ENCODE data around the gene MED20.

DNA sequence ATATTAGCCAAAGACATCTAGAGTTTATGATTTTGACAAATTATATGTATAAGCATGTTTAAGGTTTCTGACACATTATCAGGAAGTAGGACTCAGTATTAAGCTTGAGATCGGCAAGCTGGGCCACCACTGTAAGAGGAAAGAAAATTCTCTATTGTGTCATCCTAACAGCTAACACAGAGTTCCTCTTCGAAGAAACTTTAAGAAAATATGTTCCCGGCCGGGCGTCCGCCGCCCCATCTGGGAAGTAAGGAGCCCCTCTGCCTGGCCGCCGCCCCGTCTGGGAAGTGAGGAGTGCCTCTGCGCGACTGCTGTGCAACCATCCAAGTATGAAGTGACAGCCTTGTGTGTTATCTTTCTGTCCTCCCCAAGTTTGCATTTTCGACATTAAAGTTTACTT is 48.8 kb downstream of the MED20 start:
- TF ChIP-seq, protein P1, sequence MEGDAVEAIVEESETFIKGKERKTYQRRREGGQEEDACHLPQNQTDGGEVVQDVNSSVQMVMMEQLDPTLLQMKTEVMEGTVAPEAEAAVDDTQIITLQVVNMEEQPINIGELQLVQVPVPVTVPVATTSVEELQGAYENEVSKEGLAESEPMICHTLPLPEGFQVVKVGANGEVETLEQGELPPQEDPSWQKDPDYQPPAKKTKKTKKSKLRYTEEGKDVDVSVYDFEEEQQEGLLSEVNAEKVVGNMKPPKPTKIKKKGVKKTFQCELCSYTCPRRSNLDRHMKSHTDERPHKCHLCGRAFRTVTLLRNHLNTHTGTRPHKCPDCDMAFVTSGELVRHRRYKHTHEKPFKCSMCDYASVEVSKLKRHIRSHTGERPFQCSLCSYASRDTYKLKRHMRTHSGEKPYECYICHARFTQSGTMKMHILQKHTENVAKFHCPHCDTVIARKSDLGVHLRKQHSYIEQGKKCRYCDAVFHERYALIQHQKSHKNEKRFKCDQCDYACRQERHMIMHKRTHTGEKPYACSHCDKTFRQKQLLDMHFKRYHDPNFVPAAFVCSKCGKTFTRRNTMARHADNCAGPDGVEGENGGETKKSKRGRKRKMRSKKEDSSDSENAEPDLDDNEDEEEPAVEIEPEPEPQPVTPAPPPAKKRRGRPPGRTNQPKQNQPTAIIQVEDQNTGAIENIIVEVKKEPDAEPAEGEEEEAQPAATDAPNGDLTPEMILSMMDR (conservative IDR thresholded peaks at IDR 0.05; ENCODE audit: low read depth, low read length) = no peak
- no peak for TF ChIP-seq EZH2 (IDR thresholded peaks at IDR 0.05; ENCODE audit: borderline replicate concordance, low read depth, low read length, poor library complexity, severe bottlenecking)

All from A673 (cell line).